HFFc6 (cell line): ENCODE measurements around the gene LDLRAD4. TPM values are rescaled to one million over a fixed set of nuclear protein-coding genes. Genes with fewer than 3 reads are reported as not detected.

Source experiments
- DNase-seq: peaks from one replicate; pipeline ENCODE4 v3.0.0-alpha.2; 2018
- H3K27ac Mint-ChIP-seq: 2 replicates; pipeline ENCODE4 v1.8.0; 2020; ENCODE audit warnings: mild to moderate bottlenecking, mixed read lengths
- H3K27me3 Mint-ChIP-seq: 2 replicates; pipeline ENCODE4 v1.8.0; 2021; ENCODE audit warnings: mild to moderate bottlenecking, moderate library complexity, mixed read lengths; ENCODE audit not compliant: insufficient read depth
- H3K36me3 Mint-ChIP-seq: 2 replicates; pipeline ENCODE4 v1.8.0; 2021; ENCODE audit warnings: low read depth, mixed read lengths
- H3K4me1 Mint-ChIP-seq: 2 replicates; pipeline ENCODE4 v1.8.0; 2020; ENCODE audit warnings: low read depth, mixed read lengths
- H3K4me3 Mint-ChIP-seq: 2 replicates; pipeline ENCODE4 v1.8.0; 2020; ENCODE audit warnings: mild to moderate bottlenecking, moderate library complexity, mixed read lengths
- H3K9me3 Mint-ChIP-seq: 2 replicates; pipeline ENCODE4 v1.8.0; 2020; ENCODE audit warnings: mild to moderate bottlenecking, mixed read lengths
- CTCF ChIP-seq: fragments of 200-600 bp; sonication (generic); IDR thresholded peaks from 2 replicates; pipeline ENCODE4 v1.5.0; 2021; ENCODE audit warnings: antibody characterized with exemption, mild to moderate bottlenecking
- total RNA-seq, 6 experiments: library from RNA; stranded (reverse); fragmentation: NEBNext Ultra II Directional; extraction: Animal tissue kit (Norgen Biotek cat#: 25700); gene quantifications; 2 replicates in 1 of 6; 3 replicates in 5 of 6; pipeline ENCODE4 v1.2.3, GENCODE V29; 2021

The LDLRAD4 gene
- total RNA-seq, 6 experiments from 2014 or later, result not detected

DNA sequence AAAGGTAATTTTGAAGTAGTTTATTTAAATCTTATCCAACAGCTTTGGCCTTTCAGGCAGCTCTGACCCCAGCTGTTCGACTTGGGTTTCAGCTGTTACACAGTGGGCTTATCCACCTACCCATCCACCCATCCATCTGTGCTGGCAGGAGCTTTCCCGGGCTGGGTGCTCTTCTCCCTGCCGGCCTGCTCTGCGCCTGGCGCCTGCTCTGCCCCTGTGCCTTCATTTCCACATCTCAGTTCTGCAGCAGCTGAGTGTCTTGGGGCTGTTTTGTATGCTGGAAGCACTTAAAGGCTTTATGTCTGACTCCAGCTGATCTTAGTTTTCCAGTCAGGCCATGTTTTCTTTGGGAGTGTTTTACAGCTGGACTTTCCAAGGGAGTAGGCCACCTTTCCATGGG, 24.2 kb downstream of the LDLRAD4 start:
- Mint-ChIP-seq H3K9me3 (peaks cover 9% of the 10 kb centered on the region; the same call in 1 of the 2 replicates), H3K27ac (no peak overlapping the region), H3K4me1 (no peaks in the 10 kb centered on the region), H3K27me3 (peaks cover 2% of the 10 kb centered on the region), H3K4me3 (no peak overlapping the region), H3K36me3 (no peaks in the 10 kb centered on the region)
- no peak for DNase-seq
- TF ChIP-seq CTCF, result no peak

DNA sequence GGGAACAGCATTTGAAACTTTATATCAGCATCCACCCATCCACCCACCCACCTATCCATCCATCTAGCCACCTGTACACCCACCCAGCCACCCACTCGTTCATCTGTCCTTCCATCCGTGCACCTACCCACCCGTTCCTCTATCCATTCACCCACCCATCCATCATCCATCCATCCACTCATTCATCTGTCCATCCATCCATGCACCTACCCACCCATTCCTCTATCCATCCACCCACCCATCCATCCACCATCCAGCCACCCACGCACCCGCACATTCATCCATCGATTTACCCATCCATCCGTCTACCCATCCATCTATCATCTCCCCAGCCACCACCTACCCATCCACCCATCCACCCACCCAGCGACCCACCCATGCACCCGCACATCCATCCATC, 24.8 kb downstream of the LDLRAD4 start:
- H3K4me1 Mint-ChIP-seq, result no peaks in the 10 kb centered on the region
- H3K4me3 Mint-ChIP-seq, result no peak overlapping the region
- no peak for DNase-seq
- H3K27me3 Mint-ChIP-seq, result peaks cover 2% of the 10 kb centered on the region
- no peak overlapping the region for H3K27ac Mint-ChIP-seq
- H3K9me3 Mint-ChIP-seq, result peaks cover 9% of the 10 kb centered on the region; the same call in 1 of the 2 replicates
- no peak for TF ChIP-seq CTCF
- no peaks in the 10 kb centered on the region for H3K36me3 Mint-ChIP-seq

DNA sequence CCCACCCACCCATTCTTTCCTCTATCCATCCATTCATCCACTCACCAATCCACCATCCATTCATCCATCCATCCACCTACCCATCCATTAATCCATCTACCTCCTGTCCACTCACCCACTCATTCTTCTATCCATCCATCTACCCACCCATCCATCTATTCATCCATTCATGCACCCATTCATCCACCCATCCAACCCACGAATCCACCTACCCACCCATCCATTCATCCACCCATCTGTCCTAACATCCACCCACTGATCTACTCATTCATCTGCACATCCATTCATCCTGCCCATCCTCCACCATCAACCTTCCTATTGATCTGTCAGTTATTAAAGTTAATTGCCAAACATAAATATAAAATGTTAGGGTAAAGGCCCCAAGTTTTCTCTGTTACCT, 25.6 kb downstream of the LDLRAD4 start:
- Mint-ChIP-seq H3K9me3 (peaks cover 9% of the 10 kb centered on the region; the same call in 1 of the 2 replicates), H3K27ac (no peak overlapping the region), H3K27me3 (peaks cover 2% of the 10 kb centered on the region), H3K4me3 (no peak overlapping the region), H3K4me1 (no peaks in the 10 kb centered on the region), H3K36me3 (no peaks in the 10 kb centered on the region)
- no peak for DNase-seq
- no peak for TF ChIP-seq CTCF

DNA sequence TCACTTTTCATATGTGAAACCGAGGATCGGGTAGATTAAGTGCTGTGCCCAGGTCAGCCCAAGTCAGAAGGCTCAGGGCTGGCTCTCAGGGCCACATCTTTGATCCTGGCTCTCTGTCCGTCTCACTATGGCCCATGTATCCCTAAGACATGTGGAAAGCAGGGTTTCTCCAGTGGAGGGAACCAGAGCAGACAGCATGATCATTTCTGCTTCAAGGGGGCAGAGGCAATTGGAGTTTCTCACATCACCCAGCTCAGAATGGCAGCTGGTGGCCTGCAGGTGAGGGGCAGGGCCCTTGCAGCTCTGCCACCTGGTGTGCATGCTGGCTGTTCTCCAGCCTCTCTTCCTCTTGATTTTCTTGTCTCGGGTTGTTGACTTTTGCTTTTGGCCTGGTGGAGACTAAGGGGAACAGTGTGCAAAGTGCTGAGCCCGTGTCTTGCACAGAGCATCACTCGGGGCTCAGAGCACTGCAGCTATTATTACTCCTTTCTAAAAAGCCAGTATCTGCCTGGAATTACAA, 27.0 kb downstream of the LDLRAD4 start:
- peaks cover 9% of the 10 kb centered on the region; the same call in 1 of the 2 replicates for H3K9me3 Mint-ChIP-seq
- no peak overlapping the region for H3K27ac Mint-ChIP-seq
- TF ChIP-seq CTCF, result no peak
- no peak overlapping the region for H3K4me3 Mint-ChIP-seq
- no peaks in the 10 kb centered on the region; the same call in none of the 2 replicates for H3K27me3 Mint-ChIP-seq
- DNase-seq, result no peak
- no peaks in the 10 kb centered on the region for H3K4me1 Mint-ChIP-seq
- H3K36me3 Mint-ChIP-seq, result no peaks in the 10 kb centered on the region

DNA sequence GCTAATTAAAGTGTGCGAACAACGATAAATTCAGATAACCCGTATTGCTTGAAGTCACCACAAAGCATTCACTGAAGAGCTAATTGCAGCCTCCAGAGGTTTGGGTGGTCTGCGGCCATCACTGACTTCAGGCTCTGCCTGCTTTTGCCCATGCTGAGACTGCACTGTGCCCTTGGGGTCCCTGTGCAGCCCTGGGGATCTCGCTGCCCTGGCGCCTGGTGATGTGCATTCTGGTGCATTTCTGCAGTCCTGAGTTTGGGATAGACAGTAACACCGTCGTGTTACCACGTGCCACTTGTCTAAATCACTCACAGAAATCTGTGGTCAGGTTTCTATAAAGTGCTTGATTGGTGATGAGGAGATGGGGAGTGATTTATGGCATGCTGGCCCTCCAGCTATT, 27.6 kb downstream of the LDLRAD4 start:
- Mint-ChIP-seq H3K36me3 (no peaks in the 10 kb centered on the region), H3K4me3 (no peak overlapping the region), H3K4me1 (no peaks in the 10 kb centered on the region), H3K27ac (no peak overlapping the region), H3K9me3 (peaks cover 9% of the 10 kb centered on the region; the same call in 1 of the 2 replicates), H3K27me3 (no peaks in the 10 kb centered on the region; the same call in none of the 2 replicates)
- TF ChIP-seq CTCF, result no peak
- no peak for DNase-seq

DNA sequence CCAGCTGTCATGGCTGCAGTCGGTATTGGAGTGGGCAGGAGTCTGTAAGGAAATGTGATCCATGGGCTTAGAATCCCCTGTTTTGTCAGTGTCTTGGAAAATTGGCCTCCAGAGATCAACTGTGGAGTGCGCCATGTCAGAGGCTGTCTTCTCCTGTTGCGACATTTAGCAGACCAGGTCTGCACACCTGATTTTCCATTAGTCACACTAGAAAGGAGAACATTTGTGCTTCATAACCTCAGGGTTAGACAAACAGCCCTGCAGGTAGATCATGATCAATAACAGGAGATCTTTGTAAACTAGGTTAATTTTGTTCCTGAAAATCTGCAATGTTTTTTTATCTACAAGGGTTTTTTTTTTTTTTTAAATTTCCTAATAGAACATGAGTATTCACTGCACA, 28.0 kb downstream of the LDLRAD4 start:
- no peaks in the 10 kb centered on the region for H3K4me1 Mint-ChIP-seq
- no peaks in the 10 kb centered on the region for H3K36me3 Mint-ChIP-seq
- H3K27me3 Mint-ChIP-seq, result no peaks in the 10 kb centered on the region; the same call in none of the 2 replicates
- no peak overlapping the region for H3K4me3 Mint-ChIP-seq
- peaks cover 8% of the 10 kb centered on the region; the same call in 1 of the 2 replicates for H3K9me3 Mint-ChIP-seq
- no peak overlapping the region for H3K27ac Mint-ChIP-seq
- DNase-seq, result no peak
- no peak for TF ChIP-seq CTCF
